ENCODE data around the gene ITIH3. TPM values are rescaled to one million over a fixed set of nuclear protein-coding genes. Genes with fewer than 3 reads are reported as not detected.

The ITIH3 gene
- polyA plus RNA-seq, 1 experiment, result 1.7 TPM

- no peak for TF ChIP-seq CTCF (IDR thresholded peaks at IDR 0.05; ENCODE audit: insufficient read depth, low read depth, low read length)
- no peak for DNase-seq (ENCODE audit: low read depth)
- Histone ChIP-seq H3K27me3 (ENCODE audit: control insufficient read depth, insufficient read depth, low read length) (peaks cover 1% of the 10 kb centered on the region), H3K36me3 (ENCODE audit: control insufficient read depth, insufficient read depth, low read length) (no peaks in the 10 kb centered on the region), H3K4me3 (ENCODE audit: low read depth, low read length) (no peak overlapping the region)
- ChIA-PET POLR2A (no interaction called here), CTCF (interaction anchor here (0.8 kb wide), 1 partner anchor 13 kb away, joined by 3 read pairs; no protein-coding TSS in a partner anchor)
Measured at GRCh38 chr3:52816199-52816598, 21.6 kb downstream of the ITIH3 start.

GRCh38 chr3:52816654-52817053, 22.1 kb downstream of the ITIH3 start:
- ChIA-PET CTCF (interaction anchor here (0.8 kb wide), 1 partner anchor 13 kb away, joined by 3 read pairs; no protein-coding TSS in a partner anchor), POLR2A (no interaction called here)
- Histone ChIP-seq H3K36me3 (ENCODE audit: control insufficient read depth, insufficient read depth, low read length) (no peaks in the 10 kb centered on the region), H3K4me3 (ENCODE audit: low read depth, low read length) (no peak overlapping the region), H3K27me3 (ENCODE audit: control insufficient read depth, insufficient read depth, low read length) (peaks cover 1% of the 10 kb centered on the region)
- DNase-seq (ENCODE audit: low read depth), result no peak
- no peak for TF ChIP-seq CTCF (IDR thresholded peaks at IDR 0.05; ENCODE audit: insufficient read depth, low read depth, low read length)

GRCh38 chr3:52817221-52817620, 22.6 kb downstream of the ITIH3 start:
- DNase-seq (ENCODE audit: low read depth), result no peak
- Histone ChIP-seq H3K27me3 (ENCODE audit: control insufficient read depth, insufficient read depth, low read length) (no peaks in the 10 kb centered on the region; the same call in 1 of the 2 replicates), H3K4me3 (ENCODE audit: low read depth, low read length) (no peak overlapping the region), H3K36me3 (ENCODE audit: control insufficient read depth, insufficient read depth, low read length) (no peaks in the 10 kb centered on the region)
- CTCF ChIA-PET, result no interaction called here
- no peak for TF ChIP-seq CTCF (IDR thresholded peaks at IDR 0.05; ENCODE audit: insufficient read depth, low read depth, low read length)
- POLR2A ChIA-PET, result no interaction called here

GRCh38 chr3:52817860-52818259, 23.3 kb downstream of the ITIH3 start:
- CTCF ChIA-PET, result no interaction called here
- H3K36me3 ChIP-seq (ENCODE audit: control insufficient read depth, insufficient read depth, low read length), result no peaks in the 10 kb centered on the region
- POLR2A ChIA-PET, result no interaction called here
- no peaks in the 10 kb centered on the region; the same call in 1 of the 2 replicates for H3K27me3 ChIP-seq (ENCODE audit: control insufficient read depth, insufficient read depth, low read length)
- no peak for TF ChIP-seq CTCF (IDR thresholded peaks at IDR 0.05; ENCODE audit: insufficient read depth, low read depth, low read length)
- DNase-seq (ENCODE audit: low read depth), result no peak
- no peak overlapping the region for H3K4me3 ChIP-seq (ENCODE audit: low read depth, low read length)

- no peaks in the 10 kb centered on the region for H3K36me3 ChIP-seq (ENCODE audit: control insufficient read depth, insufficient read depth, low read length)
- CTCF ChIA-PET, result interaction anchor here (0.7 to 1.9 kb wide), 11 partner anchors 8 to 78 kb away, joined by 3 to 10 read pairs (median 4); partner anchors contain the start of gene MUSTN1
- TF ChIP-seq CTCF (IDR thresholded peaks at IDR 0.05; ENCODE audit: insufficient read depth, low read depth, low read length), result no peak
- H3K4me3 ChIP-seq (ENCODE audit: low read depth, low read length), result no peak overlapping the region
- H3K27me3 ChIP-seq (ENCODE audit: control insufficient read depth, insufficient read depth, low read length), result no peaks in the 10 kb centered on the region; the same call in 1 of the 2 replicates
- POLR2A ChIA-PET, result no interaction called here
- no peak for DNase-seq (ENCODE audit: low read depth)
Measured at GRCh38 chr3:52819936-52820335, 25.3 kb downstream of the ITIH3 start.

Data from BJ (cell line).